Endothelial cell of umbilical vein (primary cell): ENCODE data around the gene KCNE1.

Source experiments
- CTCF ChIP-seq, 2 donors: IDR thresholded peaks; 1 replicate in 1 of 2; 2 replicates in 1 of 2; pipeline ENCODE4 v1.5.1; 2011; ENCODE audit warnings: low read length in 2 of 2, mild to moderate bottlenecking in 2 of 2, moderate library complexity in 2 of 2, control low read depth in 1 of 2, inconsistent platforms in 1 of 2, low read depth in 1 of 2; ENCODE audit not compliant: insufficient read depth in 1 of 2; ENCODE audit errors: extremely low read depth in 1 of 2
- EZH2 ChIP-seq: IDR thresholded peaks from 2 replicates; pipeline ENCODE4 v1.6.1; 2012; ENCODE audit warnings: borderline replicate concordance, low read depth, mild to moderate bottlenecking, moderate library complexity, low read length, inconsistent platforms; ENCODE audit not compliant: severe bottlenecking
- GATA2 ChIP-seq: IDR thresholded peaks from 2 replicates; pipeline ENCODE4 v1.7.0; 2011; ENCODE audit warnings: low read depth, mild to moderate bottlenecking, moderate library complexity, mixed read lengths, low read length; ENCODE audit not compliant: insufficient read length, insufficient read depth
- JUN ChIP-seq: IDR thresholded peaks from 2 replicates; pipeline ENCODE4 v1.6.1; 2011; ENCODE audit warnings: borderline replicate concordance, low read depth; ENCODE audit not compliant: insufficient read length, insufficient read depth
- MYC ChIP-seq: IDR thresholded peaks from one replicate; pipeline ENCODE4 v1.6.1; 2011; ENCODE audit warnings: mild to moderate bottlenecking, low read depth, low read length
- POLR2A ChIP-seq: IDR thresholded peaks from 2 replicates; pipeline ENCODE4 v1.6.1; 2012; ENCODE audit warnings: low read depth, mild to moderate bottlenecking, control low read depth, low read length
- POLR2AphosphoS5 ChIP-seq: IDR thresholded peaks from 2 replicates; pipeline ENCODE4 v1.6.1; 2012; ENCODE audit warnings: low read depth, mild to moderate bottlenecking, control low read depth, low read length, moderate library complexity; ENCODE audit not compliant: insufficient read depth
- TF ChIP-seq, protein P1 (sequence below): IDR thresholded peaks from 2 replicates; pipeline ENCODE4 v1.6.1; 2011; ENCODE audit not compliant: insufficient read depth, insufficient read length

DNA sequence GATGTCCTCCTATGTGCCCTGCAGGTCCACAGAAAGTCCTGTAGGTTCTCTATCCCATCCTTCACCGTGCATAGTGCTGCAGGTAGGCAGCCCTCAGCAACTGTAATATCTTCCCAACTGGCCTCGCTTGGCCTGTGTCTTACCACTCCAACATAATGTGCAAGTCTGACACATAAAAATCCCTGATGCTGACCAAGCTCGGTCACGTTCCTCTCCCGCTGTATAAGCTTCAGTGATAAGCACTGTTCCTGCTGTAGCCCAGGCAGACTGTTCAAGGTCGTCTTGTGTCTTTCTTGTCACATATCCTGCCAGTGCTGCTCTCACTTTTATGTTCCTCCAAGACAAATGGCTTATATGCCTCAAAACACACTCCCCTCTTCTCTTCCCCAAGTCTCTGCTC lies 19.4 kb upstream of the KCNE1 start:
- TF ChIP-seq POLR2AphosphoS5, result no peak
- no peak for TF ChIP-seq CTCF (IDR thresholded peaks at IDR 0.05; ENCODE audit: extremely low read depth in 1 of 2, insufficient read depth in 1 of 2, low read depth in 1 of 2, low read length in 2 of 2)
- TF ChIP-seq POLR2A, result no peak
- TF ChIP-seq EZH2, result no peak
- TF ChIP-seq MYC, result no peak
- TF ChIP-seq JUN, result no peak
- TF ChIP-seq, protein P1, sequence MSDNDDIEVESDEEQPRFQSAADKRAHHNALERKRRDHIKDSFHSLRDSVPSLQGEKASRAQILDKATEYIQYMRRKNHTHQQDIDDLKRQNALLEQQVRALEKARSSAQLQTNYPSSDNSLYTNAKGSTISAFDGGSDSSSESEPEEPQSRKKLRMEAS, result no peak
- TF ChIP-seq GATA2, result no peak
